ENCODE measurements around the gene NFATC3.

DNA sequence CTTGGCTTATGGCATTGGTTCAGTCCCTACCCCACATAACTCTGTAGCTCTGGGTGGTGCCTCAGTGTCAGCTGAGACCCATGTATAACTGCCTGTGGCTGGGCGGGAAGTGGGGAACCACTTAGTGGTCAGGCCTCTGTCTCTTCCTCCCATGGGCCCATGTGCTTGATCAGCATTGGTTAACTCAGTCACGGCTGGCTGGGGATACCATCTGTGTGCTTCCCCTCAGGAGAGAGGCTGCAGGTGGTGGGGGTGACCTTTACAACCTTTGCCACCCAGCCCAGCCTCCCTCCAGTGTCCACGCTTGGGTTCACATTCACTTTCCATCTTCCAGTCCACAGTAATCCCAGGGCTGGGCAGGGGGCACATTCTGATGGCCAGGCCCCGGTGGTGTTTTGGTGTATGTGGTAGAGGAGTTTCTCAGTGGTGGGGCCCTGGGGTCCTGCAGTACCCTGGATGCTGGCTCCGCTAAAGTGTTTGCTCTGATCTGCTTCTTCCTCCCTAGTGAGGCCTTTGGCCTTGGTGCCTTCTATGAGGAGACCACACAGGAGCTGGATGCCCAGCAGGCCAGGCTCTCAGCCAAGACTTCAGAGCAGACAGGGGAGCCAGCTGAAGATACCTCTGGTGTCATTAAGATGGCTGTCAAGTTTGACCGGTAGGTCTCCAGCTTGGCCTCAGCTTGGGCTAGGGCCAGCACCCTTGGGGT is 10.2 kb upstream of the NFATC3 start:
- TF ChIP-seq POLR2A (IDR thresholded peaks at IDR 0.05), result no peak
- TF ChIP-seq, protein P1, sequence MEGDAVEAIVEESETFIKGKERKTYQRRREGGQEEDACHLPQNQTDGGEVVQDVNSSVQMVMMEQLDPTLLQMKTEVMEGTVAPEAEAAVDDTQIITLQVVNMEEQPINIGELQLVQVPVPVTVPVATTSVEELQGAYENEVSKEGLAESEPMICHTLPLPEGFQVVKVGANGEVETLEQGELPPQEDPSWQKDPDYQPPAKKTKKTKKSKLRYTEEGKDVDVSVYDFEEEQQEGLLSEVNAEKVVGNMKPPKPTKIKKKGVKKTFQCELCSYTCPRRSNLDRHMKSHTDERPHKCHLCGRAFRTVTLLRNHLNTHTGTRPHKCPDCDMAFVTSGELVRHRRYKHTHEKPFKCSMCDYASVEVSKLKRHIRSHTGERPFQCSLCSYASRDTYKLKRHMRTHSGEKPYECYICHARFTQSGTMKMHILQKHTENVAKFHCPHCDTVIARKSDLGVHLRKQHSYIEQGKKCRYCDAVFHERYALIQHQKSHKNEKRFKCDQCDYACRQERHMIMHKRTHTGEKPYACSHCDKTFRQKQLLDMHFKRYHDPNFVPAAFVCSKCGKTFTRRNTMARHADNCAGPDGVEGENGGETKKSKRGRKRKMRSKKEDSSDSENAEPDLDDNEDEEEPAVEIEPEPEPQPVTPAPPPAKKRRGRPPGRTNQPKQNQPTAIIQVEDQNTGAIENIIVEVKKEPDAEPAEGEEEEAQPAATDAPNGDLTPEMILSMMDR (IDR thresholded peaks at IDR 0.05), result no peak

Measured in uterus (tissue), 2 donors.